Left hindlimb (tissue), 1 donor: ENCODE results near the gene PSKH1.
A peak's percentile ranks its signal among the peaks of the same experiment; 100 is the strongest.
"Not testable (repeated sequence)": the region's sequence is repeated elsewhere in the genome, so short reads cannot be mapped to it uniquely, and the experiment has no call there.

ENCODE experiments used
- DNase-seq: peaks from one replicate; pipeline ENCODE4 v3.0.0-alpha.2; 2018

Gene PSKH1

GRCh38 chr16:67927131-67927941 is 34.3 kb downstream of the PSKH1 start:
- DNase-seq: no peak

DNA sequence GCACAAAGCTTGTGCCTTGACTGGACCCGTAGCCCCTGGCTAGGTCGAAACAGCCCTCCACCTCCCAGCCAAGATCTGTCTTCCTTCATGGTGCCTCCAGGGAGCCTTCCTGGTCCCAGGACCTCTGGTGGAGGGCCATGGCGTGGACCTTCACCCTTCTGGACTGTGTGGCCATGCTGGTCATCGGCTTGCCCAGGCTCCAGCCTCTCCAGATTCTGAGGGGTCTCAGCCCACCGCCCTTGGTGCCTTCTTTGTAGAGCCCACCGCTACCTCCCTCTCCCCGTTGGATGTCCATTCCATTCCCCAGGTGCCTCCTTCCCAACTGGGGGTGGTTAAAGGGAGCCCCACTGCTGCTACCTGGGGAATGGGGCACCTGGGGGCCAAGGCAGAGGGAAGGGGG is 35.1 kb downstream of the PSKH1 start:
- no peak for DNase-seq

DNA sequence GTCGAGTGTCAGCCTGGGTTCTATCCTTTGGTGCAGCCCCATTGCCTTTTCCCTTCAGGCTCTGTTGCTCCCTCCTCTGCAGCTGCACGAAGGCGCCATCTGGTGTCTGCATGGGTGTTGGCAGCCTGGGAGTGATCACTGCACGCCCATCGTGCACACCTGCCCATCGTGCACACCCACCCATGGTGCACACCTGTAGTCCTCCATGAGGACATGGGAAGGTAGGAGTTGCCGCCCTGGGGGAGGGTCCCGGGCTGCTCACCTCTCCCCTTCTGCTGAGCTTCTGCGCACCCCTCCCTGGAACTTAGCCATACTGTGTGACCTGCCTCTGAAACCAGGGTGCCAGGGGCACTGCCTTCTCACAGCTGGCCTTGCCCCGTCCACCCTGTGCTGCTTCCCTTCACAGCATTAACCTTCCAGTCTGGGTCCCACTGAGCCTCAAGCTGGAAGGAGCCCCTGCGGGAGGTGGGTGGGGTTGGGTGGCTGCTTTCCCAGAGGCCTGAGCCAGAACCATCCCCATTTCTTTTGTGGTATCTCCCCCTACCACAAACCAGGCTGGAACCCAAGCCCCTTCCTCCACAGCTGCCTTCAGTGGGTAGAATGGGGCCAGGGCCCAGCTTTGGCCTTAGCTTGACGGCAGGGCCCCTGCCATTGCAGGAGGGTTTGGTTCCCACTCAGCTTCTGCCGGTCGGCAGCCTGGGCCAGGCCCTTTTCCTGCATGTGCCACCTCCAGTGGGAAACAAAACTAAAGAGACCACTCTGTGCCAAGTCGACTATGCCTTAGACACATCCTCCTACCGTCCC is 35.7 kb downstream of the PSKH1 start:
- no peak for DNase-seq

GRCh38 chr16:67930191-67930590 is 37.1 kb downstream of the PSKH1 start:
- DNase-seq: no peak

DNA sequence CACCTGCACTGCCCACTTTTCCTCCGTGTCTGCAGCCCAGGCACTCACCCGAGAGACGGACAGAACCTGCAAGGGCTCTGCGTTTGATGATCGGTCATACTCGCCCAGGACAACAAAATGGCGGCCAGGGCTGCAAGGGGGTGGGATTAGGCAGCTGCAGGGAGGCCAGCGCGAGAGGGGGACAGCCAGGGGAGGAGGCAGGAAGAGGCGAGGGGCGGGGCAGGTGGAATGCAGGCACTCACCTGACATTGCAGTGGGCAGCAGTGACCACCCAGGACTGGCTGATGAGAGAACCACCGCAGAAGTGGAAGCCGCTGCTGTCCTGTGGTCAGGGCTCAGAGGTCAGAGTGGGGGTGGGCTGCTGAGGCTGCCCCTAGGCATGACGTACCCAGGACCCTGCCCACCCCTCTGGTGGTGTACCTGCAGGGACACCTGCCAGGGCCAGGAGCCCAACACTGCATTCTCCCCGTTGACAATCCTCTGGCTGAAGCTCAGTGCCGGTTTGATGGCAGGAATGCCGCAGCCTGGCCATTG is 37.7 kb downstream of the PSKH1 start:
- DNase-seq: no peak

GRCh38 chr16:67931712-67932461 is 38.8 kb downstream of the PSKH1 start, which contains the start of gene CTRL:
TSS of gene CTRL (minus strand) at chr16:67931862. CDS start at chr16:67931852, 10 bp downstream.
- no peak for DNase-seq

GRCh38 chr16:67932462-67932840 is 39.4 kb downstream of the PSKH1 start:
- DNase-seq: no peak

DNA sequence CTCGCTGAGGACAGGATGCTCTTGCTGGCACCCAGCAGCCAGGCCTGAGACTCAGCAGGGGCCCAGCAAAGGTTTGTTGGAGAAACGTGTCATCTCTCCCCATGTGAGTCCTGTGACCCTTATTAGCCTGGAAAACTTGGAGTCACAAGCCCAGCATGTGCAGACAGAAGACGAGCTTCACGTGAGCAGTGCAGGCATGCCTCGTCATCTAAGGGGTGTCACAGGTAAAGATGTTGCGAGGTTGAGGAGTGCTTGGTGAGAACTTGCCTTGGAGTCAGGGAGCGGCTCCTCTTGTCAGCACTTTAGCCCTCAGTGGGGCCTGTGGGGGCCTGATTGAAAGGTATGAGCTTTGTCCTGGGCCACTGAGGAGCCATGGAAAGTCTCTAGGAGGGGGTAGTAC is 40.8 kb downstream of the PSKH1 start:
- no peak for DNase-seq

- DNase-seq: no peak
These were observed 41.4 kb downstream of the PSKH1 start for GRCh38 chr16:67934306-67935100.

DNA sequence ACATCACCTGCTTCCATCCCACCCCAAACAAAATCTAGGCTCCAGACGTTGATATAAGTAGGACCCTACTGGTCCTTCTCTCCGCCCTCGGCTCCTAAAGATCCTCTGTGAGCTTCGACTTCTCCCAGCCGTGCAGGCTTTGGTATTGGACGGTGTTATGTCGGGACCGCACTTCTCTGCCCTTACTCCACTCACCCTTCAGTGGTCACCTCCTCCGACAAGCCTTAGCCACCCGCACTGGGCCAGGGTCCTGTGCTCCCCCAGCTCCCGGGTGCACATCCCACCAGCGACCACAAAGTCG is 42.0 kb downstream of the PSKH1 start:
- DNase-seq: no peak

DNA sequence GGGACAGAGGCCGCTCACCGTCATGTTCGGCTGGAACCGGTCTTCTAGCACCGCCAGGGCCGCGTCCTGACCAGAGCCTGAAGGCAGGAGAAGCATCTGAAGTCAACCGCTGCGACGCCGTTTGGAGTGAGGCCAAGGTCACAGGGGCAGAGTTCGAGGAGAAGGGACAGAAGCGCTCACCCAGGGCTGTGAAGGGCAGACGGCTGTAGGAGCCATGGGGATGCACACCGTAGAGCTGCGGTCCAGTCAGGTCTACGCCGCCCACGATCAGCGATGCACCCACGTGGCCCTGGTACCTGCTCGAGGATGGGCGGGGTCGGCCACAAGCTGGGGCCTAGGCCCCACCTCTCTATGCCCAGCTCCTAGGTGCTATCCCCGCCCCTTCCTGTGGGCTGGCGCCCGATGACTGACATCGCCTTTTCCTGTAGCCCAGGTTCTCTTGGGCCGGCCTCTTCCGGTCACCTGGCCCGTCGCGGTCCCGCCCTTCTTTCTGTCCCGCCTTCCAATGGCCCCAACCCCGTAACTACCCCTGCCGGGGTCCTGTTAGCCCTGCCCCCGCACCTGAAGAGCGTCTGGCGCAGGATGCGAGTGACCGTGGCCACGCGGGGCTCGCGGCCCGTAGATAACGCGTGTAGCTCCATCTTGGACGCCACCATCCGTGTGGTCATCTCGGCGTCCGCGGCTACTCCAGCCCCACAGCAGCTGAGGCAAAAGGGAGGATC is 42.5 kb downstream of the PSKH1 start:
- DNase-seq: peak; percentile 93

- DNase-seq: peak; percentile 79
These were observed 43.2 kb downstream of the PSKH1 start, which contains the start of gene PSMB10 for GRCh38 chr16:67936124-67936879. TSS of gene PSMB10 (minus strand) at chr16:67936850. CDS start at chr16:67936749, 101 bp downstream.

DNA sequence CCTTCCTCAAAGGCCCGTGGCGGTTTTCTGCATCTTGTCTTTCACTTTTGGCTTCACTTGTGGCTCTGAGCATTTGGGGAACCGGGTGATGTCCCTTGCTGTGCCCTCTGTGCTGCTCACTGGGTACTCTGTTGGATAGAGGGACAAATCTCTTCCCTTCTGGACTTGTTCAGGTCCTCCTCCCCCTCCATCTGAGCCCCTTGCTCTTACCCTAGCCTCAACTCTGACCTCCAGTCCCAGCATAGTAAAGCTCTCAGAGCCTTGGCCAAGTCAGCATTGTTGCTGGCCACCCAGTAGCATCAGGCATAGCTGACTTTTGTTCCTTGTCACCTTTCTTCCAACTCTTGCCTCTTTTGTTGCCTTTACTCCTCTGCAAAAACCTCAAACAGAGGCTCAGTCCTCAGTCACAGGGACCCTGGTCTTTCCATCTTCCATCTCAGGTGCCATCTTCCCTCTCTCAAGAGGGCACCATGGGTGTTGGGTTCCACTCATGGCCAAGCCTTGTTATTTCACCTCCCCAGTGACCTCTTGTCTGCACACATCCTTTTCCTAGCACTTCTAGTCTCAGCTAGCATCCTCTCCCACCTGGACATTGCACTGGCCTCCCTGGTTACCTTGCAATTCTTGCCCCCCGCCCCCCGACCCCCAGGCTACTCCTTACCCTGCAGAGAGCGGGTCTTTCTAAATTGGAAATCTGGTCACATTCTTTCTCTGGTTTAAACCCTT is 44.0 kb downstream of the PSKH1 start:
- no peak for DNase-seq

- not testable (repeated sequence) for DNase-seq
These were observed 44.7 kb downstream of the PSKH1 start for GRCh38 chr16:67937713-67938112.

GRCh38 chr16:67939507-67940445 is 46.7 kb downstream of the PSKH1 start:
- DNase-seq: no peak

GRCh38 chr16:67940446-67941089 is 47.5 kb downstream of the PSKH1 start:
- no peak for DNase-seq

GRCh38 chr16:67941469-67942199 is 48.6 kb downstream of the PSKH1 start:
- no peak for DNase-seq

DNA sequence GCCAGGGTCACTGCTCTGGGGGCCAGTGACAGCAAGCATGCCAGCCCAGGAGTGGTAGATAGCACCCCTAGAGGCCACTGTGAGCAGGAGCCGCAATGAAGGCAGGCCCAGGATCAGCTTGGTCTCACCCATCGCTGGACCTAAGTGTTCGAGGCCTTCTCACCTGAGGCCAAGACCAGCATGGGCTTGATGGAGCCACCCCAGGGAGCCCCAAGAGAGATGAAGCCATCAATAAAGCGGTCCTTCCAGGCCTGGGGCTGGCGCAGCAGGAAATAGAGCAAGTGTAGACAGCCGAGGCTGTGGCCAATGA is 49.1 kb downstream of the PSKH1 start:
- no peak for DNase-seq
